Measurements from ENCODE around the gene CCR7. TPM values are rescaled to one million over a fixed set of nuclear protein-coding genes. Genes with fewer than 3 reads are reported as not detected.

The CCR7 gene
- total and polyA plus RNA-seq, 2 of the 13 experiments (the other 11 are each of a cell fraction or from before 2014, with no cell fraction given) = 0.04 to 0.53 TPM

DNA sequence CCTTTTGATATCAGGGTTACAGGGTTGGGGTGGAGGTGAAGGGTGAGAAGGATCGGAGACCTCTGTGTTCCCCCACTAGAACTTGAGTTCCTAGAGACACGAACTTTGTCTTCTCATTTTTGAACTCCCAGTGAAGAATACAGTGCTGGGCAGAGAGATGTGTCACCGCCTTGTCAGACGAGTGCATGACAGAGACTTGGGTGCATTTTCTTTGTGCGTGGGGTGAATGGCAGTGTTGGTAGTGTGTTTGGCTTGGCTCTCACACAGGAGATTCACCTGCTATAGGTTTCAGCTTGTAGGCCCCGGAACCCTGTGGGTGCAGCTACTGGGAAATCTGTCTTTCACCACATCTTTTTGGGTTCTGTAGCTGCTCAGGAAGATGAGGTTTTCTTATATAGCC is 40.0 kb upstream of the CCR7 start (continued):
- no peak for TF ChIP-seq PAXIP1 (CRISPR knock-in tag; conservative IDR thresholded peaks at IDR 0.05)
- no peak for TF ChIP-seq SP1 (IDR thresholded peaks at IDR 0.05)
- TF ChIP-seq SP1 (CRISPR knock-in tag; IDR thresholded peaks at IDR 0.05) = no peak
- TF ChIP-seq, protein P1, sequence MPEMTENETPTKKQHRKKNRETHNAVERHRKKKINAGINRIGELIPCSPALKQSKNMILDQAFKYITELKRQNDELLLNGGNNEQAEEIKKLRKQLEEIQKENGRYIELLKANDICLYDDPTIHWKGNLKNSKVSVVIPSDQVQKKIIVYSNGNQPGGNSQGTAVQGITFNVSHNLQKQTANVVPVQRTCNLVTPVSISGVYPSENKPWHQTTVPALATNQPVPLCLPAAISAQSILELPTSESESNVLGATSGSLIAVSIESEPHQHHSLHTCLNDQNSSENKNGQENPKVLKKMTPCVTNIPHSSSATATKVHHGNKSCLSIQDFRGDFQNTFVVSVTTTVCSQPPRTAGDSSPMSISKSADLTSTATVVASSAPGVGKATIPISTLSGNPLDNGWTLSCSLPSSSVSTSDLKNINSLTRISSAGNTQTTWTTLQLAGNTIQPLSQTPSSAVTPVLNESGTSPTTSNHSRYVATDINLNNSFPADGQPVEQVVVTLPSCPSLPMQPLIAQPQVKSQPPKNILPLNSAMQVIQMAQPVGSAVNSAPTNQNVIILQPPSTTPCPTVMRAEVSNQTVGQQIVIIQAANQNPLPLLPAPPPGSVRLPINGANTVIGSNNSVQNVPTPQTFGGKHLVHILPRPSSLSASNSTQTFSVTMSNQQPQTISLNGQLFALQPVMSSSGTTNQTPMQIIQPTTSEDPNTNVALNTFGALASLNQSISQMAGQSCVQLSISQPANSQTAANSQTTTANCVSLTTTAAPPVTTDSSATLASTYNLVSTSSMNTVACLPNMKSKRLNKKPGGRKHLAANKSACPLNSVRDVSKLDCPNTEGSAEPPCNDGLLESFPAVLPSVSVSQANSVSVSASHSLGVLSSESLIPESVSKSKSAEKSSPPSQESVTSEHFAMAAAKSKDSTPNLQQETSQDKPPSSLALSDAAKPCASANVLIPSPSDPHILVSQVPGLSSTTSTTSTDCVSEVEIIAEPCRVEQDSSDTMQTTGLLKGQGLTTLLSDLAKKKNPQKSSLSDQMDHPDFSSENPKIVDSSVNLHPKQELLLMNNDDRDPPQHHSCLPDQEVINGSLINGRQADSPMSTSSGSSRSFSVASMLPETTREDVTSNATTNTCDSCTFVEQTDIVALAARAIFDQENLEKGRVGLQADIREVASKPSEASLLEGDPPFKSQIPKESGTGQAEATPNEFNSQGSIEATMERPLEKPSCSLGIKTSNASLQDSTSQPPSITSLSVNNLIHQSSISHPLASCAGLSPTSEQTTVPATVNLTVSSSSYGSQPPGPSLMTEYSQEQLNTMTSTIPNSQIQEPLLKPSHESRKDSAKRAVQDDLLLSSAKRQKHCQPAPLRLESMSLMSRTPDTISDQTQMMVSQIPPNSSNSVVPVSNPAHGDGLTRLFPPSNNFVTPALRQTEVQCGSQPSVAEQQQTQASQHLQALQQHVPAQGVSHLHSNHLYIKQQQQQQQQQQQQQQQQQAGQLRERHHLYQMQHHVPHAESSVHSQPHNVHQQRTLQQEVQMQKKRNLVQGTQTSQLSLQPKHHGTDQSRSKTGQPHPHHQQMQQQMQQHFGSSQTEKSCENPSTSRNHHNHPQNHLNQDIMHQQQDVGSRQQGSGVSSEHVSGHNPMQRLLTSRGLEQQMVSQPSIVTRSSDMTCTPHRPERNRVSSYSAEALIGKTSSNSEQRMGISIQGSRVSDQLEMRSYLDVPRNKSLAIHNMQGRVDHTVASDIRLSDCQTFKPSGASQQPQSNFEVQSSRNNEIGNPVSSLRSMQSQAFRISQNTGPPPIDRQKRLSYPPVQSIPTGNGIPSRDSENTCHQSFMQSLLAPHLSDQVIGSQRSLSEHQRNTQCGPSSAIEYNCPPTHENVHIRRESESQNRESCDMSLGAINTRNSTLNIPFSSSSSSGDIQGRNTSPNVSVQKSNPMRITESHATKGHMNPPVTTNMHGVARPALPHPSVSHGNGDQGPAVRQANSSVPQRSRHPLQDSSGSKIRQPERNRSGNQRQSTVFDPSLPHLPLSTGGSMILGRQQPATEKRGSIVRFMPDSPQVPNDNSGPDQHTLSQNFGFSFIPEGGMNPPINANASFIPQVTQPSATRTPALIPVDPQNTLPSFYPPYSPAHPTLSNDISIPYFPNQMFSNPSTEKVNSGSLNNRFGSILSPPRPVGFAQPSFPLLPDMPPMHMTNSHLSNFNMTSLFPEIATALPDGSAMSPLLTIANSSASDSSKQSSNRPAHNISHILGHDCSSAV (CRISPR knock-in tag; IDR thresholded peaks at IDR 0.05; ENCODE audit: borderline replicate concordance) = no peak
